WERI-Rb-1 (cell line): ENCODE data around the gene APLP2.

ENCODE experiments used
- DNase-seq: peaks from one replicate; pipeline ENCODE4 v3.0.0-alpha.2; 2020
- H3K27ac ChIP-seq: fragments of 250-450 bp; sonication (Bioruptor Pico); 2 replicates; pipeline ENCODE4 v1.5.1; 2020; ENCODE audit warnings: mild to moderate bottlenecking, moderate library complexity
- H3K27me3 ChIP-seq: fragments of 250-450 bp; sonication (Bioruptor Pico); 2 replicates; pipeline ENCODE4 v1.5.1; 2021; ENCODE audit warnings: mild to moderate bottlenecking, low read depth, moderate library complexity; ENCODE audit not compliant: insufficient read depth, severe bottlenecking
- H3K36me3 ChIP-seq: fragments of 250-450 bp; sonication (Bioruptor Pico); 2 replicates; pipeline ENCODE4 v1.5.1; 2020; ENCODE audit warnings: mild to moderate bottlenecking, moderate library complexity
- H3K4me3 ChIP-seq: 2 replicates; pipeline ENCODE4 v1.5.1; 2011; ENCODE audit warnings: low read depth, mild to moderate bottlenecking, control low read depth, low read length
- H3K9me3 ChIP-seq: fragments of 250-450 bp; sonication (Bioruptor Pico); 2 replicates; pipeline ENCODE4 v1.5.1; 2021; ENCODE audit warnings: mild to moderate bottlenecking, moderate library complexity; ENCODE audit not compliant: severe bottlenecking
- CTCF ChIP-seq: IDR thresholded peaks from 2 replicates; pipeline ENCODE4 v1.5.1; 2011; ENCODE audit warnings: low read depth, mild to moderate bottlenecking, control low read depth, inconsistent platforms, low read length

Gene APLP2

GRCh38 chr11:130144861-130145281, 75.2 kb downstream of the APLP2 start:
- Histone ChIP-seq H3K9me3 (no peaks in the 10 kb centered on the region), H3K27ac (no peak overlapping the region), H3K4me3 (no peak overlapping the region), H3K36me3 (peaks cover 22% of the 10 kb centered on the region; the same call in 1 of the 2 replicates), H3K27me3 (no peaks in the 10 kb centered on the region)
- TF ChIP-seq CTCF, result no peak
- DNase-seq, result peak; percentile 49

- H3K27ac ChIP-seq, result no peak overlapping the region
- no peak overlapping the region for H3K4me3 ChIP-seq
- no peaks in the 10 kb centered on the region for H3K9me3 ChIP-seq
- DNase-seq, result no peak
- H3K27me3 ChIP-seq, result no peaks in the 10 kb centered on the region
- peaks cover 22% of the 10 kb centered on the region; the same call in 1 of the 2 replicates for H3K36me3 ChIP-seq
- TF ChIP-seq CTCF, result no peak
Observed at GRCh38 chr11:130145311-130145812, 75.7 kb downstream of the APLP2 start.

- Histone ChIP-seq H3K27ac (no peak overlapping the region), H3K27me3 (no peaks in the 10 kb centered on the region), H3K9me3 (no peaks in the 10 kb centered on the region), H3K4me3 (no peak overlapping the region), H3K36me3 (peaks cover 20% of the 10 kb centered on the region; the same call in 1 of the 2 replicates)
- TF ChIP-seq CTCF, result peak; percentile 23; the same call in 1 of the 2 replicates
- DNase-seq, result no peak
Observed at GRCh38 chr11:130145975-130146776, 76.5 kb downstream of the APLP2 start.

GRCh38 chr11:130146796-130147195, 77.1 kb downstream of the APLP2 start:
- no peak overlapping the region for H3K4me3 ChIP-seq

GRCh38 chr11:130148796-130149326, 79.2 kb downstream of the APLP2 start:
- H3K27ac ChIP-seq, result no peak overlapping the region
- peaks cover 8% of the 10 kb centered on the region; the same call in 1 of the 2 replicates for H3K36me3 ChIP-seq
- no peaks in the 10 kb centered on the region for H3K9me3 ChIP-seq
- no peaks in the 10 kb centered on the region for H3K27me3 ChIP-seq
- H3K4me3 ChIP-seq, result no peak overlapping the region
- no peak for DNase-seq
- TF ChIP-seq CTCF, result no peak

More at GRCh38 chr11:130146796-130147195, 77.1 kb downstream of the APLP2 start:
- H3K27ac ChIP-seq, result no peak overlapping the region
- DNase-seq, result no peak
- TF ChIP-seq CTCF, result no peak
- H3K9me3 ChIP-seq, result no peaks in the 10 kb centered on the region
- H3K27me3 ChIP-seq, result no peaks in the 10 kb centered on the region
- H3K36me3 ChIP-seq, result peaks cover 16% of the 10 kb centered on the region; the same call in 1 of the 2 replicates
